AG09309 (cell line): Measurements from ENCODE around the gene MXD4.

Experiments
- DNase-seq: peaks from one replicate; pipeline ENCODE4 v3.0.0-alpha.2; 2010; ENCODE audit warnings: low read depth
- H3K4me3 ChIP-seq: 2 replicates; pipeline ENCODE4 v1.5.1; 2011; ENCODE audit warnings: mild to moderate bottlenecking, low read depth, low read length, moderate library complexity; ENCODE audit not compliant: control insufficient read depth
- TF ChIP-seq, protein P1 (sequence below): IDR thresholded peaks from 2 replicates; pipeline ENCODE4 v1.5.1; 2011; ENCODE audit warnings: mild to moderate bottlenecking, low read depth, low read length, inconsistent platforms; ENCODE audit not compliant: insufficient read depth, control insufficient read depth; ENCODE audit errors: missing control alignments

The MXD4 gene

DNA sequence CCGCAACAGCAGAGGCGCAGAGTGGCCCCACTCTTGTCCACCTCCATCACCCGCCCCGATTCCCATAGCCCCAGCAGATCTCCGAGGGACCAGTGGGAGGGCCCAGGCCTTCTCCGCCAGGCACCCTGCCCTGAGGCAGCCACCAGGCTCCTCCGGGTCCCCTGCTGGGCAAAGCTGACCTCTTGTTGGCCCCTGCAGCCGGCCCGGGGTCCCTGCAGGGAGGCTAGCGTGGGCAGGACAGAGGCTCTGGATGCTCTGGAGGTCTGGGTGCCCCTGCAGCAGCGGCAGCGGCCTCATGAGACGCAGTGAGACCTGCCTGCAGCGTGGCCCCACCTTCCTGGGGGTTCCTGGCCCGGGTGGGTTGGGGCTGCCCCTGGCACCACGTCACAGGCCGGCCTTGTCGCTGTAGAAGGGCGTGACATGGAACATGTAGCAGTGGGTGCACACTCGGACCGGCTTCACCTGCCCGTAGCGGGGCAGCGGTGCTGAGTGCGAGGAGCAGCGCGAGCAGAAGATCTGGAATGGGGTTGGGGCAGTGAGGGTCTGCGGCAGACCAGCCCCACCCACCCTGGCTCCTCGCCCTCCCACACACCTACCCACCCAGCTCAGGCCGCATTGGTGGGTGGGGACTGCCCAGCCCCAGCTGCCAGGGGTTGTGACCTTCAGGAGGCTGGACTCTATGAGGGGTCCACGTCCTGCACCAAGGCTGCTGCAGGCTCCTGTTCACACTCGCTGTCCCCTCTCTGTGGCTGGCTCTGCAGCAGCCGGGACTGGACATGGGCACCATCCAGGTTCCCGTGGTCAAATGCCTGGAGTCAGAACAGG, 8.6 kb upstream of the MXD4 start:
- no peak for DNase-seq
- no peak overlapping the region for H3K4me3 ChIP-seq
- TF ChIP-seq, protein P1, sequence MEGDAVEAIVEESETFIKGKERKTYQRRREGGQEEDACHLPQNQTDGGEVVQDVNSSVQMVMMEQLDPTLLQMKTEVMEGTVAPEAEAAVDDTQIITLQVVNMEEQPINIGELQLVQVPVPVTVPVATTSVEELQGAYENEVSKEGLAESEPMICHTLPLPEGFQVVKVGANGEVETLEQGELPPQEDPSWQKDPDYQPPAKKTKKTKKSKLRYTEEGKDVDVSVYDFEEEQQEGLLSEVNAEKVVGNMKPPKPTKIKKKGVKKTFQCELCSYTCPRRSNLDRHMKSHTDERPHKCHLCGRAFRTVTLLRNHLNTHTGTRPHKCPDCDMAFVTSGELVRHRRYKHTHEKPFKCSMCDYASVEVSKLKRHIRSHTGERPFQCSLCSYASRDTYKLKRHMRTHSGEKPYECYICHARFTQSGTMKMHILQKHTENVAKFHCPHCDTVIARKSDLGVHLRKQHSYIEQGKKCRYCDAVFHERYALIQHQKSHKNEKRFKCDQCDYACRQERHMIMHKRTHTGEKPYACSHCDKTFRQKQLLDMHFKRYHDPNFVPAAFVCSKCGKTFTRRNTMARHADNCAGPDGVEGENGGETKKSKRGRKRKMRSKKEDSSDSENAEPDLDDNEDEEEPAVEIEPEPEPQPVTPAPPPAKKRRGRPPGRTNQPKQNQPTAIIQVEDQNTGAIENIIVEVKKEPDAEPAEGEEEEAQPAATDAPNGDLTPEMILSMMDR: no peak

GRCh38 chr4:2269618-2270163, 7.8 kb upstream of the MXD4 start:
- DNase-seq: no peak
- no peak overlapping the region for H3K4me3 ChIP-seq
- TF ChIP-seq, protein P1: no peak

DNA sequence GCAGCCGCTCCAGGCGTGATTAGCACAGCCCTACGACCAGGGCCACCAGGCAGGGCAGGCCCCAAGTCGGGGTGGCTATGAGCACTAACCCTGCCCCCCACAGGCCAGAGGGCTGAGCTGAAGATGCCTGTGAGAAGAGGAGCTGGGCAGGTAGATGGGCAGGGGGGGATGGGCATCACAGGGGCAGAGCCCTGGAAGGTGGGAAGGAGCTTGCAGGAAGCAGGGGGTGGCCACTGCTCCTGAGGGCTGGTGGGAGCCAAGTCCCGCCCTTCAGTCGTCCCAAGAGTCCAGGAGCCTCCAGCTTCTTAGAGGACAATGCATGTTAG, 7.3 kb upstream of the MXD4 start:
- H3K4me3 ChIP-seq: no peak overlapping the region
- no peak for DNase-seq
- TF ChIP-seq, protein P1: no peak

DNA sequence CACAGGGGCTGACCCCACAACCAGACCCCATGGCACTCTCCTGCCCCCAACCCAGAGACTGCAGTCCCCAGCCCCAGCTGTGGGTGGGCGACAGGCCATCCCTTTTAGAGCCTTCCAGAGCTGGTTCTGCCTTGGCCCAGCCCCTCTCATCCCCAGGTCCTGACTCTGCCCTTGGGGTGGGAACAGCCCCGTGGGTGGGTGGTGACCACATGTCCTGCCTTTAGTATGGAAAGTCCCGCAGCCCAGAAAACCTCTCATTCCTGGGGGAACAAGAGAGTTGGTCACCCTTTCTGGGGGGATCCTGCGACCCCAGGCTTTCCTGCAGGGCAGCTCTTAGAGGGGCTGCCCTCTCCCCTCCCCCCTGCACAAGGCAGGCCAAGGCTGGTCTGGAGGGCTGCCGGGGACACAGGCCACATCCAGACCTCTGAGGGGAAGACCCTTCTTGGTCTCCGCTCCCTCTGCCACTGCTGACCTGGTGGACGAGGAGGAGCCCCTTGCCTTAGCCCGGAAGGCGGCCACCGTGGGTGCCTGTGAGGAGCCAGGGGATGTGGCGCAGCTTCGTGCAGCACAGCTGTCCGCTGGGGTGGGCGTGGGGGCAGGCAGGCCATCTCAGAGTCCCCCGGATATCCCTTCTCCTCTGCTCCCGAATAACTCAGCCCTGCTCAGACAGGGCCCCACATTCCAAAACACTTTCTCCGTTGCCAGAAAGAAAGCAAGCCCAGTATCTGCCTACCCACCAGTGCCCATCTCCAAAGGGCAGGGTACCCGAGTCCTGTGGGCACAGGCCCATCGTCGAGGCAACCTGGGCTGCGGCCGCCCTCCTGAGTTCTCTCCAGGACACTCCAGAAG, 6.7 kb upstream of the MXD4 start:
- no peak for DNase-seq
- TF ChIP-seq, protein P1: no peak
- H3K4me3 ChIP-seq: no peak overlapping the region

DNA sequence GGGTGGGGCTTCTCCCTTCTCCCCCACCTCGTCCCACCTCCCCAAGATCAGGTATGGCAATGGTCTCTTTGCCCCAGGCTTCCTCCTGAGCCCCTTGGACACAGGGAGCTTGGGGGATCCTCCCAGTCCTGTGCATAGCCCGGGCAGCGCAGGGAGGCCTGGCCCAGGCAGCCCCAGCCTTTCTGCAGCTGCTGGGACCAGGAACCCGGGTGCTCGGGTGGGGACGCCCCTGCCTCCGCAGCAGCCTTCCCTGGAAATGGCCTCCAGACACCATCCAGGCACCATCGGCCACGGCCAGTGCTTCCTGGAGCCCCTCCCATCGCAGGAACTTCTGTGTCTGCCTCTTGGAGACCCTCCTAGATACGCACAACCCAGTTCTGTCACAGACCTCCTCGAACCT, 5.9 kb upstream of the MXD4 start:
- no peak for DNase-seq

GRCh38 chr4:2267320-2267811, 5.5 kb upstream of the MXD4 start:
- TF ChIP-seq, protein P1: no peak
- DNase-seq: no peak
- H3K4me3 ChIP-seq: no peak overlapping the region

More for the DNA sequence above, 5.9 kb upstream of the MXD4 start:
- TF ChIP-seq, protein P1: no peak
- H3K4me3 ChIP-seq: no peak overlapping the region
